Keratinocyte (primary cell): ENCODE data around the gene C14orf119.

Source experiments
- EZH2 ChIP-seq: IDR thresholded peaks from one replicate; pipeline ENCODE4 v1.6.1; 2012; ENCODE audit warnings: inconsistent platforms, mild to moderate bottlenecking, low read length, moderate library complexity
- TF ChIP-seq, protein P1 (sequence below), 3 experiments: IDR thresholded peaks in 1 of 3; conservative IDR thresholded peaks in 1 of 3; optimal IDR thresholded peaks in 1 of 3; 2 replicates in 2 of 3; 3 replicates in 1 of 3; pipeline versions ENCODE3 to v1.5.1; 2011; ENCODE audit warnings: low read length in 3 of 3, mild to moderate bottlenecking in 3 of 3, moderate library complexity in 2 of 3, control low read depth in 1 of 3, inconsistent platforms in 1 of 3; ENCODE audit not compliant: insufficient read depth in 2 of 3; ENCODE audit errors: extremely low read depth in 1 of 3

DNA sequence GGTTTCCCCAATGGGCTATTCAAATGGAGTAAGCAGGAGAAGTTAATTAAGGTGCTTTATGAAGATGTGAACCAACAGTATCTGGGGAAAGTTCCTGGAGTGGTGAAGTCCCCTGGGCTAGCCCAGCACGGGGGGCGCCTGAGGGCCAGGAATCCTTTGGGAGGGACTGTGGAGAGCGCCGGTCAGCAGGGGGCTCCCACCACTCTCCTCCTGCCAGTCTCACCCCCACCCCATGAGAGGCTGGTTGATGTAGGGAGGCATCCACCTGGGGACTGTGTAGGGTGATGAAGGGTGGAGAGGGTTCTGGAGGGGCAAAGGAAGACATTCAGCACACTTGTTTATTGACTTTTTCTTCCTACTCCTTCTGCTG lies 19.3 kb downstream of the C14orf119 start:
- TF ChIP-seq, protein P1, sequence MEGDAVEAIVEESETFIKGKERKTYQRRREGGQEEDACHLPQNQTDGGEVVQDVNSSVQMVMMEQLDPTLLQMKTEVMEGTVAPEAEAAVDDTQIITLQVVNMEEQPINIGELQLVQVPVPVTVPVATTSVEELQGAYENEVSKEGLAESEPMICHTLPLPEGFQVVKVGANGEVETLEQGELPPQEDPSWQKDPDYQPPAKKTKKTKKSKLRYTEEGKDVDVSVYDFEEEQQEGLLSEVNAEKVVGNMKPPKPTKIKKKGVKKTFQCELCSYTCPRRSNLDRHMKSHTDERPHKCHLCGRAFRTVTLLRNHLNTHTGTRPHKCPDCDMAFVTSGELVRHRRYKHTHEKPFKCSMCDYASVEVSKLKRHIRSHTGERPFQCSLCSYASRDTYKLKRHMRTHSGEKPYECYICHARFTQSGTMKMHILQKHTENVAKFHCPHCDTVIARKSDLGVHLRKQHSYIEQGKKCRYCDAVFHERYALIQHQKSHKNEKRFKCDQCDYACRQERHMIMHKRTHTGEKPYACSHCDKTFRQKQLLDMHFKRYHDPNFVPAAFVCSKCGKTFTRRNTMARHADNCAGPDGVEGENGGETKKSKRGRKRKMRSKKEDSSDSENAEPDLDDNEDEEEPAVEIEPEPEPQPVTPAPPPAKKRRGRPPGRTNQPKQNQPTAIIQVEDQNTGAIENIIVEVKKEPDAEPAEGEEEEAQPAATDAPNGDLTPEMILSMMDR (optimal IDR thresholded peaks at IDR 0.05 in 1 of 3, IDR thresholded peaks at IDR 0.05 in 1 of 3, conservative IDR thresholded peaks at IDR 0.05 in 1 of 3; ENCODE audit: extremely low read depth in 1 of 3, insufficient read depth in 2 of 3, low read length in 3 of 3), result peak in 1 of 3 experiments; percentile 25
- TF ChIP-seq EZH2, result no peak
